ENCODE data around the gene NACC1.
"Not testable (repeated sequence)": the region's sequence is repeated elsewhere in the genome, so short reads cannot be mapped to it uniquely, and the experiment has no call there.

The NACC1 gene

GRCh38 chr19:13160557-13160956, 42.5 kb downstream of the NACC1 start:
- no peak overlapping the region for H3K4me3 ChIP-seq (ENCODE audit: low read depth, low read length)

- peak overlapping the region; percentile 43 for H3K4me3 ChIP-seq (ENCODE audit: low read depth, low read length)
Observed at GRCh38 chr19:13162724-13163608, 44.9 kb downstream of the NACC1 start.

- peak overlapping the region; percentile 43 for H3K4me3 ChIP-seq (ENCODE audit: low read depth, low read length)
Observed at GRCh38 chr19:13163609-13164342, 45.7 kb downstream of the NACC1 start.

- peak overlapping the region; percentile 2 for H3K4me3 ChIP-seq (ENCODE audit: low read depth, low read length)
Observed at GRCh38 chr19:13164343-13165161, 46.5 kb downstream of the NACC1 start.

GRCh38 chr19:13165162-13165997, 47.3 kb downstream of the NACC1 start:
- H3K4me3 ChIP-seq (ENCODE audit: low read depth, low read length): no peak overlapping the region

GRCh38 chr19:13166151-13166550, 48.1 kb downstream of the NACC1 start:
- not testable (repeated sequence) for H3K4me3 ChIP-seq (ENCODE audit: low read depth, low read length)

GRCh38 chr19:13169769-13170168, 51.7 kb downstream of the NACC1 start:
- no peak overlapping the region for H3K4me3 ChIP-seq (ENCODE audit: low read depth, low read length)

- no peak overlapping the region for H3K4me3 ChIP-seq (ENCODE audit: low read depth, low read length)
Observed at GRCh38 chr19:13171146-13171545, 53.1 kb downstream of the NACC1 start.

- H3K4me3 ChIP-seq (ENCODE audit: low read depth, low read length): no peak overlapping the region
Observed at GRCh38 chr19:13172346-13173138, 54.5 kb downstream of the NACC1 start.

- H3K4me3 ChIP-seq (ENCODE audit: low read depth, low read length): no peak overlapping the region
Observed at GRCh38 chr19:13173139-13173737, 55.2 kb downstream of the NACC1 start.

- no peak overlapping the region for H3K4me3 ChIP-seq (ENCODE audit: low read depth, low read length)
Observed at GRCh38 chr19:13176345-13176744, 58.3 kb downstream of the NACC1 start.

- not testable (repeated sequence) for H3K4me3 ChIP-seq (ENCODE audit: low read depth, low read length)
Observed at GRCh38 chr19:13177584-13177983, 59.5 kb downstream of the NACC1 start.

GRCh38 chr19:13178291-13178690, 60.2 kb downstream of the NACC1 start:
- H3K4me3 ChIP-seq (ENCODE audit: low read depth, low read length): not testable (repeated sequence)

GRCh38 chr19:13181747-13182388, 63.8 kb downstream of the NACC1 start:
- H3K4me3 ChIP-seq (ENCODE audit: low read depth, low read length): no peak overlapping the region

GRCh38 chr19:13184926-13185325, 66.9 kb downstream of the NACC1 start:
- not testable (repeated sequence) for H3K4me3 ChIP-seq (ENCODE audit: low read depth, low read length)

- H3K4me3 ChIP-seq (ENCODE audit: low read depth, low read length): not testable (repeated sequence)
Observed at GRCh38 chr19:13185763-13186657, 67.9 kb downstream of the NACC1 start.

GRCh38 chr19:13186688-13187087, 68.6 kb downstream of the NACC1 start:
- H3K4me3 ChIP-seq (ENCODE audit: low read depth, low read length): not testable (repeated sequence)

GRCh38 chr19:13187419-13187818, 69.4 kb downstream of the NACC1 start:
- H3K4me3 ChIP-seq (ENCODE audit: low read depth, low read length): no peak overlapping the region

All from iPS-11a (cell line).